Thyroid gland (tissue), 4 donors: ENCODE results near the gene VASN.

Experiments used
- POLR2A ChIP-seq, 2 donors: fragments of 450-650 bp; IDR thresholded peaks; one replicate each; pipeline ENCODE4 v1.6.1; 2017; ENCODE audit warnings: antibody characterized with exemption in 2 of 2, mild to moderate bottlenecking in 2 of 2, moderate library complexity in 1 of 2
- TF ChIP-seq, protein P1 (sequence below), 6 experiments: fragments of 200-600 bp in 3 of 6; fragments of 450-650 bp in 3 of 6; sonication (generic) in 3 of 6; IDR thresholded peaks; one replicate each; pipeline ENCODE4 v1.5.1; 2016 to 2019; ENCODE audit warnings: antibody characterized with exemption in 6 of 6, mild to moderate bottlenecking in 2 of 6, inconsistent platforms in 1 of 6, moderate library complexity in 1 of 6

DNA sequence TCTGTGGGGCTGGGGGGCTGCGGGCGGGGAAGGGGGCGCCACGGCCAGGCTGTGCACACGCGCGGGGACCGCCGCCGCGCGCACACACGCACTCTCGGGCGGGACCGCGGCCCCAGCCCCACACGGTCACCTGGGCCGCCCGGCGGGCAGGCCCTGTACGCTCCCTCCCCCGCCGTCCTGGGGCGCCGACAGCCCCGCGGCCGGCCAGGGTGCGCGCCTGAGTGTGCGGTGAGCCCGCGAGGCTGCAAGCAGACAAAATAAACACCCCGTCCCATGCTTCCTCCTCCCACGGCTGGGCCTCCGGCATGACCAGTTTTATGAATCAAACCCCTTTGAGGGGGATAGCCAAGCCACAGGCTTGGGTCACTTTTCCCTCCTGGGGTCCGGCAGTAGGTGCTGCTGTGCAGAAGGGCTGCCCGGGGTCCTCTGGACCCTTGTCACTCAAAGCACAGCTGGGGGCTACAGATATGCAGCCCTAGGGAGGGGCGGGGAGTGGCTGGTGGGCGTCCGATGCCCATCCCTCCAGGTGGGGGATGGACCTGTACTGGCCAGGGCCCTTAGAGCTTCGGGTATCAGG lies 441 bp downstream of the VASN start:
- TF ChIP-seq, protein P1, sequence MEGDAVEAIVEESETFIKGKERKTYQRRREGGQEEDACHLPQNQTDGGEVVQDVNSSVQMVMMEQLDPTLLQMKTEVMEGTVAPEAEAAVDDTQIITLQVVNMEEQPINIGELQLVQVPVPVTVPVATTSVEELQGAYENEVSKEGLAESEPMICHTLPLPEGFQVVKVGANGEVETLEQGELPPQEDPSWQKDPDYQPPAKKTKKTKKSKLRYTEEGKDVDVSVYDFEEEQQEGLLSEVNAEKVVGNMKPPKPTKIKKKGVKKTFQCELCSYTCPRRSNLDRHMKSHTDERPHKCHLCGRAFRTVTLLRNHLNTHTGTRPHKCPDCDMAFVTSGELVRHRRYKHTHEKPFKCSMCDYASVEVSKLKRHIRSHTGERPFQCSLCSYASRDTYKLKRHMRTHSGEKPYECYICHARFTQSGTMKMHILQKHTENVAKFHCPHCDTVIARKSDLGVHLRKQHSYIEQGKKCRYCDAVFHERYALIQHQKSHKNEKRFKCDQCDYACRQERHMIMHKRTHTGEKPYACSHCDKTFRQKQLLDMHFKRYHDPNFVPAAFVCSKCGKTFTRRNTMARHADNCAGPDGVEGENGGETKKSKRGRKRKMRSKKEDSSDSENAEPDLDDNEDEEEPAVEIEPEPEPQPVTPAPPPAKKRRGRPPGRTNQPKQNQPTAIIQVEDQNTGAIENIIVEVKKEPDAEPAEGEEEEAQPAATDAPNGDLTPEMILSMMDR (IDR thresholded peaks at IDR 0.05) = no peak
- no peak for TF ChIP-seq POLR2A (IDR thresholded peaks at IDR 0.05)
